Upper lobe of left lung (tissue), 4 donors: ENCODE measurements around the gene TOM1L2.

Source experiments
- CTCF ChIP-seq, 6 experiments: fragments of 450-650 bp in 4 of 6; fragments of 200-600 bp in 2 of 6; sonication (generic) in 2 of 6; IDR thresholded peaks; one replicate each; pipeline ENCODE4 v1.5.1; 2016 to 2019; ENCODE audit warnings: antibody characterized with exemption in 6 of 6
- POLR2A ChIP-seq, 4 donors: fragments of 450-650 bp; IDR thresholded peaks; one replicate each; pipeline ENCODE4 v1.5.1; 2016 to 2017; ENCODE audit warnings: antibody characterized with exemption in 4 of 4, mild to moderate bottlenecking in 2 of 4

DNA sequence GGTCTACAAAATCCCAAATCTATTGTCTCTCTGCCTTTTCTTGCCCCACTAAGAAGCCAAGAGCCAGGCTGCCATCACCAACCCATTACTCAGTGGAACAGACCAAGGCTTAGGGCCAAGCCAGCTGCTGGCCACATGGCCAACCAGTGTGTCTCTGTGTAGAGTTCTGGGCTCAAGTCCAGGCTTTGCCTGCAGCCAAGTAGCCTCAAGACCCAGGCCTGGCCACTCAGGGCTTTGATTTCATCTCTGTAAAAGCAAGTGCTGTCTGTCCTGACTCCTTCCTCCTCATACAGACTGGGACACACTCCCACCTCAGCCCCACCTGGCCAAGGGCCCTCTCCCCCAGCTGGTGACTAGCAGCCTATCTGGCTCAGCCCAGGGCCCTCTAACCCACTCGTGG, 150.0 kb downstream of the TOM1L2 start:
- TF ChIP-seq POLR2A (IDR thresholded peaks at IDR 0.05) (peak in 1 of 4 donors; percentile 8), CTCF (IDR thresholded peaks at IDR 0.05) (no peak)
